Activated CD4-positive, alpha-beta T cell treated with anti-CD3 and anti-CD28 coated beads, Interleukin-2, amount 50 U/mL, for 4 hours (primary cell): ENCODE measurements around the gene RNF175.

Source experiments
- DNase-seq, 2 experiments: peaks; one replicate each; pipeline ENCODE4 v3.0.0-alpha.2; 2020

The RNF175 gene

GRCh38 chr4:153741541-153741940, 18.3 kb downstream of the RNF175 start:
- DNase-seq = no peak

DNA sequence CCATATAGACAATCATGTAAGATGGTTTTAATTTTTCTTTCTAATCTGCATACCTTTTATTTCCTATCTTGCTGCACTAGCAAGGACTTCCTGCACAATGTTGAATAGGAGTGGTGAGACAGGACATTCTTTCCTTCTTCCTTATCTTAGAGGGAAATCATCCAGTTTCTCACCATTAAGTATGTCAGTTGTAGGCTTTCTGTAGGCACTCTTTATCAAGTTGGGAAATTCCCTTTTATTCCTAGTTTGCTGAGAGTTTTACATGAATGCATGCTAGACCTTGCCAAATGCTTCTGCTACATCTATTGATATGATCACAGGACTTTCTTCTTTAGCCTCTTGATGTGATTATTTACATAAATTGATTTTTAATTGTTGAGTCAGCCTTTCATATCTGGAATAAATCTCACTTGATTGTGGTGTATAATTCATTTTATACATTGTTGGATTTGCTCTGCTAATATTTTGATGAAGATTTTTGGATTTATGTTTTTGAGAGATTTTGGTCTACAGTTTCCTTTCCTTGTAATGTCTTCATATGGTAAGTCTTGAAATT, 23.8 kb downstream of the RNF175 start:
- no peak for DNase-seq

DNA sequence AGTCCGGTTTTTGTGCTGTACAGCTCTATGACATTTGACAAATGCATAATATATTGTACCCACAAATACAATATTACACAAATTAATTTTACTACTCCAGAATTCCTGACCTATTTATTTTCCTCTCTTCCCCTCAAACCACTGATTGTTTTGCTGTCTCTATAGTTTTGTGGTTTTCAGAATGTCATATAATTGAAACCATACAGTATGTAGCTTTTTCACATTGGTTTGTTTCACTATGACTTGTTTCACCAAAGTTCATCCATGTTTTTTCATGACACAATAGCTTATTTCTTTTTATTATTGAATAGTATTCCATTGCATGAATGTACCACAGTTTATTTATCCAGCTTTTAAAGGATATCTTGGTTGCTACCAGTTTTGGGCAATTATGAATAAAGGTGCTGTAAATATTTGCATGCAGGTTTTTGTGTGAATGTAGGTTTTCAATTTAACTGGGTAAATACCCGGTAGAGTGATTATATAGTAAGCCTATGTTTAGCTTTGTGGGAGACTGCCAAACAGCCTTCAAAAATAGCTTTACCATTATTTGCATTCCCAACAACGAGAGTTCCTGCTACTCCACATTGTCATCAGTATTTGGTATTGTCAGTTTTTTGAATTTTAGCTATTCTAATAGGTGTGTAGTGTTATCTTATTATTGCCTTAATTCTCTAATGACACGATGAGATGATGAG, 25.9 kb downstream of the RNF175 start:
- DNase-seq = no peak

DNA sequence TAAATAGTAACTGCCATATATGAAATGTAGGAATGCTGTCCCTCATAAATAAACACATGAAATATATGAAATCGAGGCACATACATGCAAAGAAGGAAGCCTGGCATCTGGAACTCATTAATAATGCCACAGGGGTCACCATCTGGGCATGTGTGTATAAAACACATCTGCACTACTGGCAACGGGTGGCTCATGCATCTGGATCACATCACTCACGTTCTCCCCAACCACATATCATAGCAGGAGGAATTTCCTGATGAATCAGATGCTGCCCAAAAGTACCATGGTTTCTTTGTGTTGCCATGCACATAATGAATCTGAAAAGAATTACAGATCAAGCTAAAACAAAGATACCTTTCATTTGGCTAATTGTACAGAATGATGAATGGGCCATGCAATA, 28.6 kb downstream of the RNF175 start:
- no peak for DNase-seq

DNA sequence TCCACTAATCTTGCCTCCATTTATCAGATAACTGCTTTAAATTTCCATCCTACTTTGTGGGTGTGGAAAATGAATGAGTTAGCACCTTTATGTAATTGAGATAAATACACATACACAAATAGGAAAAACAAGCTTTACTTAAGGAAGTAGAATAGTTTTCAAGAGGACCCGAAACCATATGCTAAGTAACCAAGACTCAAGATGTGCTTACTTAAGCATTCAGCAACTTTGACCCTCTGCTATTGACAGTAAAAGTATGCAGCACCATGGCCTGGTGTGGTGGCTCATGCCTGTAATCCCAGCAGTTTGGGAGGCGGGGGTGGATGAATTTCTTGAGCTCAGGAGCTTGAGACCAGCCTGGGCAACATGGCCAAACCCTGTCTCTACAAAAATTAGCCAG, 29.9 kb downstream of the RNF175 start:
- DNase-seq = no peak

DNA sequence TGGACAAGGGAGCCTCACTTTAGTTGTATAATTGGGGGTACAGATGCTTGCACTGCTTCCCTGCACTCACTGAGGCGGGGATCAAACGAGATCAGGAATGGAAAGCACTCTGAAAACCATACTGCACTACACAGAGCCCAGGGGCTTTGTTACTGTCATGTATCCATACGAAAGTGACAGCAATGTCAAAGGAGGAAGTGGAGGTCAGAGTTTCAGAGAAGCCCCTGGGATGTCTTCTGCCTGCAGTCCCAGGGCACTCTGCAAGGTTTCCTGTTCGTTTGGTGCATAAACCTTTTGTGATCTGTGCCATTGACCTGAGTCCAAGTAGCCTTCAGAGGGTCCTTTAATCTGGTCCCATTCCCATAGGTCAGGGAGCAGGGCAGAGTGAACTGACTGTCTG, 31.2 kb downstream of the RNF175 start:
- DNase-seq = no peak

DNA sequence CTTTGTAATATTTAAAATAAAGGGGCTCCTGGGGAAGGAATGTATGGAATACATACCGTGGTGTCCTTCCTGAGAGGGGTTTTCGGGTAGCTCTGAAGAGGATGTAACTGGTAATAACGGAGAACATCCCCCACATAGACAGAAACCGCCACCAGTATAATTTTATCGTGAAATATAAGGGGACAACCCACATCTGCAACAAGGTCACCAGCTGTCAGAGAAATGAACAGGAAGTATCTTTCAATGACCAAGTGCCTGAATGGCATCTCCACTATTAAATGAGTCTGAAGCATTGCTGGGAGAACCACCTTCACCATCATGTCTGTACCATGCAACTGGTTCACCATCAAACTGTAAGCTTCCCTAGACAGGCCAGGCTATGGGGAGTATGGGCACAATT, 31.7 kb downstream of the RNF175 start:
- no peak for DNase-seq

GRCh38 chr4:153725831-153726154, 34.0 kb downstream of the RNF175 start:
- DNase-seq = no peak

GRCh38 chr4:153725136-153725830, 34.5 kb downstream of the RNF175 start:
- DNase-seq = no peak

DNA sequence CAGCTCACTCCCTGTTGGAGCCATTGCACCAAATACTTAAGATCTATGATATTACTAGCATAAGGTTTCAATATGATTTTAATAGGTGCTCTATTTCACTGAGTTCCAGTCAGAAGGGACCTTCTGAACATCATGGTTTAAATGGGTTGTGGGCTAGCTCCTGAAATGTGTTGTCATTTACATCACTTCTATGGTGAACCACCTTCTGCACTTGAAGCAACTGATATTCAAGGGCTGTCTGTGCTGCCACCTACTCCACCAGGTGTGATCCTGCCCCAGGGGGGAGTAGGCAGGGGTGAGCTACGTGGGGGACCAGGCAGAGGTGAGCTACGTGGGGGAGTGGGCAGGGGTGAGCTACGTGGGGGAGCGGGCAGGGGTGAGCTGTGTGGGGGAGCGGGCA, 35.2 kb downstream of the RNF175 start:
- DNase-seq = no peak

- DNase-seq = no peak
Observed at GRCh38 chr4:153722036-153722435, 37.8 kb downstream of the RNF175 start.

GRCh38 chr4:153713866-153714646, 45.8 kb downstream of the RNF175 start:
- DNase-seq = no peak

- DNase-seq = no peak
Observed at GRCh38 chr4:153710681-153711080, 49.1 kb downstream of the RNF175 start.

- DNase-seq = no peak
Observed at GRCh38 chr4:153706519-153706918, 53.3 kb downstream of the RNF175 start.

DNA sequence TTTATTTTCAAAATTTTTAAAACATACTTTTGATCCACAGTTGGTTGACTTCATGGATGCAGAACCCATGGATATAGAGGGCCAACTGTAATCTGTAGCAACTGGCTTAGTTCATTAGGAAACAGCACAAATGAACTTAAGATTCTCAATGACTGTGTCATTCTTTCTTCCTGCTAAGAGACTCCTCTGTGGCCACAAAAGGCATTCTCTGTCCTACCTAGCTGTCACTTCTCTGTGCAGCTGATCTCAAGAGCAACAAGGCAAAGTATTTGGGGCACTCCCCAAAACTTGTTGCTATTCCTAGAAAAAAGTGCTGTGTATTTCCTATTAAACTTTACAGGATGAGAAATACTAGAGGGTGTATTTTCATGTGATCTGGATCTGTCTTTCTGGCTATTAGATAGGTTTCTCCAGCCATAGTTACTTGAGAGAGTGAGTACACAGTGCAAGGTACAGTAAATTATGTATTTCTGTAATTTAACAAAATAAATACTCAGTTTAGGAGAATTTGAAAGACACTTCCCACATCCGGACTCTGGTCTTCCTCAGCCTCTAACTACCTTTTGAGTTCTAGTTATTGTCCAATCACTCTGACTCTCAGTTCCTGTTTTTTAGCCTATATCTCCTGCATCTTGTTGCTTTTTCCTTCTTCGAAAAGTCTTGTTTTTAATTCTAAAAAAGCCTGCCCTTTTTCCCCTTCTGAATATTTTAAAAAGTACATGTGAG, 53.9 kb downstream of the RNF175 start:
- DNase-seq = no peak

DNA sequence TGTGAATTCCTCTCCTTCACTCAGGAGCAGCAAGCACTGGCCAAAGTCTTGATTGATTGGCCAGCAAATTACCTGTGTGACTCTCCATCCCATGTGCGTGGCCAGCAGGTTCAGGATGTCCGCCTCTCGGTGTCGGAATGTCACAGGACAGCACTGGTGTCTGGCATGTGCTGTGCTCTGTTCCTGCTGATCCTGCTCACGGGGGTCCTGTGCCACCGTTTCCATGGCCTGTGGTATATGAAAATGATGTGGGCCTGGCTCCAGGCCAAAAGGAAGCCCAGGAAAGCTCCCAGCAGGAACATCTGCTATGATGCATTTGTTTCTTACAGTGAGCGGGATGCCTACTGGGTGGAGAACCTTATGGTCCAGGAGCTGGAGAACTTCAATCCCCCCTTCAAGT, 55.3 kb downstream of the RNF175 start:
- DNase-seq = no peak

- no peak for DNase-seq
Observed at GRCh38 chr4:153684971-153685371, 74.9 kb downstream of the RNF175 start.

DNA sequence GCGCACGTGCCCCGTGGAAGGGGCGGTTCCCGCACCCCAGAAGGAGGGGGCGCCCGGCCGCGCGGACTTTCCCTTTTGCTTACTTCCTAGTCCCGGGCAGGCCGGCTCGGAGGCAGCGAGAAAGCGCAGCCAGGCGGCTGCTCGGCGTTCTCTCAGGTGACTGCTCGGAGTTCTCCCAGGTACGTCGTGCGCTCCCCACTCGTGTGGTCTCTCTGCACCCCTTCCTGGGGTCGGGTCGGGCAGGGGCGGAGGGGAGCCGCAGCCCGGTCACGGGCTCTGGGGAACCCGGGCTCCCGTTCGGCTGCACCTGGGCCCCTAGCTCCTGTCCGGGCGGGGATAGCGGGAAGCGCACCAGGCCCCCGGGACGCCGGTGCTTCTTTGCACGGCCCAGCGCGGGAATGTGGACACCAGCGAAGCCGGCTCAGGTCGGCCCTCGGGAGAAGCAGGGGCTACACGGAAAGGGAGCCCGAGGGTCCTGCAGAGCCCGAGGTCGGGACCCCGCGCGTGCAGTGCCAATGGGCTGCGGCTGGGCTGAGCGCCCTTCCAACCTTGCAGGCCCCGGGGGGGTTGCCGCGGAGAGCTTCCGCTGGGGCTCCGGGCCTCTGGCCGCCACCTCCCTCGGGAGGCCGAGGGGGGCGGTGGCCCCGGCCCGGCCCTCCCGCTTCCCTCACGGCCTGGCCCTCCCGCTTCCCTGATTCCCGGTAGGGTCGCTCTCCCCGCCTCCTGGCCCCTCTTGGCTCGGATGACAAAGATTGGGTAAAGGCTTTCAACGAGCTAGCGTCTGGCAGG, 75.4 kb downstream of the RNF175 start, which contains the start of gene TLR2:
Gene TLR2 (plus strand): TSS at position 99 of the 789 bp plus-strand sequence. CDS start 18,628 bp downstream, outside the sequence.
- DNase-seq = peak; percentile 67 to 73

- no peak for DNase-seq
Observed at GRCh38 chr4:153683763-153684181, 76.1 kb downstream of the RNF175 start.

DNA sequence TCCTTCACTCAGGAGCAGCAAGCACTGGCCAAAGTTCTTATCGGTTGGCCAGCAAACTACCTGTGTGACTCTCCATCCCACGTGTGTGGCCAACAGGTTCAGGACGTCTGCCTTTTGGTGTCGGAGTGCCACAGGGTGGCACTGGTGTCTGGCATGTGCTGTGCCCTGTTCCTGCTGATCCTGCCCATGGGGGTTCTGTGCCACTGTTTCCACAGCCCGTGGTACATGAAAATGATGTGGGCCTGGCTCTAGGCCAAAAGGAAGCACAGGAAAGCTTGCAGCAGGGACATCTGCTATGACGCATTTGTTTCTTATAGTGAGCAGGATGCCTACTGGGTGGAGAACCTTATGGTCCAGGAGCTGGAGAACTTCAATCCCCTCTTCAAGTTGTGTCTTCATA, 80.3 kb downstream of the RNF175 start:
- no peak for DNase-seq

DNA sequence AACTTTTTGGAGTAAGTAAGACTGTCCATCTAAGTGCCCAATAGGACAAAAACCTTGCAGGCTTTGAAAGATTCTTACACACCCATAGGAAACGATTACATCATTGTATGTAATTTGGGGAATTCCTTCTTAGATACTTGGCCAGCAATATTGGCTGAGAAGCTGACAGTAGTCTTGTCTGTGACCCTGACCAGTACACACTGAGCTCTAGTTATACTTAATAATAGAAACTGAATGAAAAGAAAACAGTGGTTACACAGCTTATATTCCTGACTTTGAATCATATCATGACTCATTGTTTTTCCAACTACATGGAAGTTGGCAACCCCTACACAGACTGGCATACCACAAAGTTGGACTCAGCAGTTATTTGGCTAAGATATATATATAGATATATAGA, 82.8 kb downstream of the RNF175 start:
- DNase-seq = no peak

- no peak for DNase-seq
Observed at GRCh38 chr4:153676486-153676885, 83.3 kb downstream of the RNF175 start.
